Smooth muscle cell of the brain vasculature (primary cell): Measurements from ENCODE around the gene ESR1.

Experiments used
- DNase-seq: peaks from one replicate; pipeline ENCODE4 v3.0.0-alpha.2; 2012; ENCODE audit warnings: low read depth, low spot score

The ESR1 gene

GRCh38 chr6:152173321-152173720 lies 365.8 kb downstream of the ESR1 start:
- no peak for DNase-seq

DNA sequence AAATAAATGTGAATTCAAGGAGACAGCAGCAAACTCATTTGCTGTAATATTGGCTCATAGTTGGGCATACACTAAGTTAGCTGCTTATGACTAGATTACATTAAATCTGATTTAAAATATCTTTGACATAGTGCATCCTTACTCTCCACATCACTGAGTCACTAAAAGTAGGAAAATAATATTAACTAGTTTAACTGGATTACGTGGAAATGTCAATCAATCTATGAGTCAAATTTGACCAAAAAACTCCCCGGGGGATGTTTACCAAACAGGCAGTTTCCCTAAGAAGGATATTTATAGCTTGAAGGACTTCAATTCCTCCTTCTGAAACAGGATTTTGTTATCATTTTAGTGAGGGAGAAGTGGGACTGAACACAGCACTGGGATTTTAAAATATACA lies 366.5 kb downstream of the ESR1 start:
- DNase-seq = no peak

GRCh38 chr6:152176268-152176667 lies 368.8 kb downstream of the ESR1 start:
- no peak for DNase-seq
